Breast epithelium (tissue), 4 donors: Measurements from ENCODE around the gene PDRG1. TPM values are rescaled to one million over a fixed set of nuclear protein-coding genes. Genes with fewer than 3 reads are reported as not detected.
"Not testable (repeated sequence)": the region's sequence is repeated elsewhere in the genome, so short reads cannot be mapped to it uniquely, and the experiment has no call there.

Source experiments
- DNase-seq, 2 donors: peaks; one replicate each; pipeline ENCODE4 v3.0.0-alpha.2; 2019; ENCODE audit warnings: low spot score in 2 of 2
- H3K27ac ChIP-seq, 2 donors: fragments of 200-600 bp; sonication (generic) in 1 of 2; one replicate each; pipeline ENCODE4 v1.5.1; 2016 to 2019; ENCODE audit warnings: mild to moderate bottlenecking in 1 of 2
- H3K27me3 ChIP-seq, 2 donors: fragments of 200-600 bp; sonication (generic) in 1 of 2; one replicate each; pipeline versions ENCODE4 v1.5.1 to v1.6.0; 2017 to 2019; ENCODE audit warnings: control low read depth in 1 of 2, mild to moderate bottlenecking in 1 of 2
- H3K36me3 ChIP-seq: fragments of 200-600 bp; one replicate; pipeline ENCODE4 v1.5.1; 2019
- H3K4me1 ChIP-seq, 2 donors: fragments of 200-600 bp; sonication (generic); one replicate each; pipeline ENCODE4 v1.5.1; 2016 to 2019; ENCODE audit warnings: control low read depth in 1 of 2
- H3K4me3 ChIP-seq, 3 donors: fragments of 200-600 bp; sonication (generic); 1 replicate in 2 of 3; 2 replicates in 1 of 3; pipeline ENCODE4 v1.5.1; 2016 to 2019; ENCODE audit warnings: mild to moderate bottlenecking in 3 of 3, moderate library complexity in 2 of 3
- H3K9me3 ChIP-seq, 2 donors: fragments of 200-600 bp; sonication (generic) in 1 of 2; one replicate each; pipeline ENCODE4 v1.5.1; 2016 to 2019; ENCODE audit warnings: control low read depth in 1 of 2
- CTCF ChIP-seq, 3 donors: fragments of 450-650 bp; IDR thresholded peaks; one replicate each; pipeline ENCODE4 v1.5.1; 2016 to 2017; ENCODE audit warnings: antibody characterized with exemption in 3 of 3, mild to moderate bottlenecking in 3 of 3, moderate library complexity in 3 of 3
- POLR2A ChIP-seq: fragments of 450-650 bp; IDR thresholded peaks from one replicate; pipeline ENCODE4 v1.6.1; 2016; ENCODE audit warnings: antibody characterized with exemption, mild to moderate bottlenecking, moderate library complexity
- POLR2AphosphoS5 ChIP-seq, 3 donors: sonication (generic); formaldehyde crosslinking; IDR thresholded peaks; one replicate each; pipeline ENCODE4 v1.6.1; 2017; ENCODE audit warnings: antibody characterized with exemption in 3 of 3
- intact Hi-C: fragments of 100-400 bp; cut with DNase I; formaldehyde crosslinking; loops from one replicate; pipeline ENCODE4 v1.15.1; 2023; ENCODE audit warnings: low total_unique reads
- total RNA-seq, 3 donors: library from RNA; depleted of rRNA; stranded (reverse); fragments of >200 nt; gene quantifications; one replicate each; pipeline ENCODE4 v1.1.0, GENCODE V29; 2016

Gene PDRG1
- total RNA-seq, 3 donors from 2014 or later, result 5.1 to 11.1 (median 9.8) TPM

DNA sequence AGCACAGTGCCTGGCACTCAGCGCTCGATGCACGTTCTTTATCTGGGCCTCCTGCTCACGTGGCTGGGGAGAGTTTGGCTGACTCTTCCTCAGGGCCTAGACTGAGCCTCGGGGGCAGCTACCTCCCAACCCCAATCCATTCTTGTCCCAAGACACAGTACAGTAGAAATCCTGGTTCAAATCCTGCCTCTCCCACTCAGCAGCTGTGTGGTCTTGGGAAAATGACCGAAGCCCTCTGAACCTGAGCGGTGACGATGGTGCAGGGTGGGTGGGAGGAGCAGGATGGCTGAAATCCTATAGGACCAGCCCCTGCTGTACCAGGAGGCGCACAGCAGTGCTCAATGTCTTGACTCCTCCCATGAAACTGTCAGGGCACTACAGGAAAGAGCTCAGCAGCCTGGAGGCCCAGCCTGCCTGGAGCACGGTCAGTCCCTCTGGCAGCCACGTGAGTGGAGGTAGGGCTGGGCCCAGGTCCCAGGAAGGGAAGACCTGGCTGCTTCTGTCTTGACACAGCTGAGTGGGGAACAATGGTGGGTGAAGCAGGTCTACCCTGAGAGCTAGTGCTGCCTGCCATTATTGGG is 31.5 kb downstream of the PDRG1 start:
- intact Hi-C loops, result no loop called here
- Histone ChIP-seq H3K9me3 (no peaks in the 10 kb centered on the region), H3K36me3 (no peaks in the 10 kb centered on the region), H3K4me3 (no peak overlapping the region), H3K27ac (no peak overlapping the region), H3K27me3 (no peaks in the 10 kb centered on the region), H3K4me1 (no peaks in the 10 kb centered on the region)
- TF ChIP-seq POLR2A, result no peak
- no peak for TF ChIP-seq CTCF (IDR thresholded peaks at IDR 0.05)
- no peak for TF ChIP-seq POLR2AphosphoS5 (IDR thresholded peaks at IDR 0.05)
- DNase-seq, result no peak

GRCh38 chr20:31919410-31920155 is 32.3 kb downstream of the PDRG1 start:
- DNase-seq, result no peak
- H3K4me3 ChIP-seq, result no peak overlapping the region
- intact Hi-C loops, result no loop called here
- no peaks in the 10 kb centered on the region for H3K36me3 ChIP-seq
- H3K4me1 ChIP-seq, result no peaks in the 10 kb centered on the region
- no peaks in the 10 kb centered on the region for H3K9me3 ChIP-seq
- TF ChIP-seq POLR2A (no peak), POLR2AphosphoS5 (IDR thresholded peaks at IDR 0.05) (no peak), CTCF (IDR thresholded peaks at IDR 0.05) (no peak)
- no peaks in the 10 kb centered on the region for H3K27me3 ChIP-seq
- no peak overlapping the region for H3K27ac ChIP-seq

- Histone ChIP-seq H3K36me3 (no peaks in the 10 kb centered on the region), H3K27ac (no peak overlapping the region), H3K27me3 (no peaks in the 10 kb centered on the region), H3K4me1 (no peaks in the 10 kb centered on the region), H3K9me3 (no peaks in the 10 kb centered on the region), H3K4me3 (no peak overlapping the region)
- no peak for TF ChIP-seq POLR2A
- no peak for TF ChIP-seq POLR2AphosphoS5 (IDR thresholded peaks at IDR 0.05)
- TF ChIP-seq CTCF (IDR thresholded peaks at IDR 0.05), result no peak
- no peak for DNase-seq
- intact Hi-C loops, result no loop called here
Observed at GRCh38 chr20:31918466-31919105, 33.3 kb downstream of the PDRG1 start.

- intact Hi-C loops, H3K4me3 ChIP-seq, H3K9me3 ChIP-seq, H3K27ac ChIP-seq, H3K36me3 ChIP-seq, H3K4me1 ChIP-seq, H3K27me3 ChIP-seq, DNase-seq: not testable (repeated sequence)
Observed at GRCh38 chr20:31917962-31918412, 33.9 kb downstream of the PDRG1 start.

DNA sequence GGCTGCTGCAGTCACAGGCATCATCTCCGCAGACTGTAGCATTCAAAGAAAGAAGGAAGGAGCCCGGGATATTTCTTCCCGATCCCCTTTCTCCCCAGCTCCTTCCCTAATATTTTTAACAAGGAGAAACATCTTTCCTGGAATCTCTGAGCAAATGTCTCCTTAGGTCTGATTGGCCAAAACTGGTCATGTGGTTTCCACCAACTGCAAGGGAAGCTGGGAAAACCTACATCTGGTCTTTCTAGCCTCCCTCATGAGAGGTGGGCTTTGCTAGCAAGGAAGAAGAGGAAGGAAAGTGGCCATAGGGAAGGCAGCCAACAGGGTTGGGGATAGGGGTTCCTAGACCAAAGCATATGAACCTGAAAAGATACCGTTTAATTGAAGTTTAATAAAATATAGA is 35.1 kb downstream of the PDRG1 start:
- no peak overlapping the region for H3K27ac ChIP-seq
- no peaks in the 10 kb centered on the region for H3K9me3 ChIP-seq
- TF ChIP-seq CTCF (IDR thresholded peaks at IDR 0.05) (no peak), POLR2AphosphoS5 (IDR thresholded peaks at IDR 0.05) (no peak), POLR2A (no peak)
- intact Hi-C loops, result no loop called here
- no peaks in the 10 kb centered on the region for H3K27me3 ChIP-seq
- no peak for DNase-seq
- no peaks in the 10 kb centered on the region for H3K36me3 ChIP-seq
- H3K4me3 ChIP-seq, result no peak overlapping the region
- H3K4me1 ChIP-seq, result no peaks in the 10 kb centered on the region
